Measurements from ENCODE around the gene ATP8B2. TPM values are rescaled to one million over a fixed set of nuclear protein-coding genes. Genes with fewer than 3 reads are reported as not detected.
"Not testable (repeated sequence)": the region's sequence is repeated elsewhere in the genome, so short reads cannot be mapped to it uniquely, and the experiment has no call there.

ATP8B2 gene
- total RNA-seq, 1 donor from 2014 or later, result 90.0 TPM

- DNase-seq, result no peak
Observed at GRCh38 chr1:154346276-154346917, 21.1 kb downstream of the ATP8B2 start.

- DNase-seq, result no peak
Observed at GRCh38 chr1:154347961-154348360, 22.6 kb downstream of the ATP8B2 start.

- no peak for DNase-seq
Observed at GRCh38 chr1:154348429-154349076, 23.2 kb downstream of the ATP8B2 start.

GRCh38 chr1:154349121-154349520 is 23.8 kb downstream of the ATP8B2 start:
- DNase-seq, result no peak

GRCh38 chr1:154350383-154350782 is 25.1 kb downstream of the ATP8B2 start:
- DNase-seq, result no peak

DNA sequence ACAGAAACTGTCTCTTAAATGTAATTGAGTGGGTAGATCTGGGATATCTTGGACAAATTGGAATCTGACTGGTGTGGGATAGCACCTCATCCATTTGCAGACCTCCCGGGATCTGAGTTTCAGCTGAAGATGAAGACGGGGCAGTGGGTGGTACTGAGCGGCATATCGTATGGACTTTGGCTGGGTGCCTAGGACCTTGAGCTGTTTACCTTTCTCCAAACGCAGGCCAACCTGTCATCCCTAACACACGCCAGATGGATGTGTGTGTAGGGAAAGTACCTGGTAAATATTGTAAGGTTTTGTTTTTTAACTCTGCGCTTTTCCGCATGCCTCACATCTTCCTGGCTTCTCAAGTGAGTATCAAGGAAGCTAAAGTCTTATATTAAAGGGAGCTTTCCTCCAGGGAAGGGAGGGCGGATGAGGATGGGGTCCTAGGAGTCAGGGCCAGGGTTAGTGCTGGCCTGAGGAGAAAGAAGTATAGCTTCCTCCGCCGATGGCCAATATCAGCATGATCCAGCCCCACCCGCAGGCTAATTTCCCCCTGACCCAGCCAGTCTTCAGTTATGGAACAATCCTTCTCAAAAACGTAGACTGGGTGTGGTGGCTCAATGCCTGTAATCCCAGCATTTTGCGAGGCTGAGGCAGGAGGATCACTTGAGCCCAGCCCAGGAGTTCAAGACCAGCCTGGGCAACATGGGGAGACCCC is 26.2 kb downstream of the ATP8B2 start:
- no peak for DNase-seq

- no peak for DNase-seq
Observed at GRCh38 chr1:154352245-154352580, 26.9 kb downstream of the ATP8B2 start.

- DNase-seq, result peak; percentile 56
Observed at GRCh38 chr1:154352581-154353459, 27.5 kb downstream of the ATP8B2 start.

- DNase-seq, result peak; percentile 73
Observed at GRCh38 chr1:154353460-154353904, 28.2 kb downstream of the ATP8B2 start.

DNA sequence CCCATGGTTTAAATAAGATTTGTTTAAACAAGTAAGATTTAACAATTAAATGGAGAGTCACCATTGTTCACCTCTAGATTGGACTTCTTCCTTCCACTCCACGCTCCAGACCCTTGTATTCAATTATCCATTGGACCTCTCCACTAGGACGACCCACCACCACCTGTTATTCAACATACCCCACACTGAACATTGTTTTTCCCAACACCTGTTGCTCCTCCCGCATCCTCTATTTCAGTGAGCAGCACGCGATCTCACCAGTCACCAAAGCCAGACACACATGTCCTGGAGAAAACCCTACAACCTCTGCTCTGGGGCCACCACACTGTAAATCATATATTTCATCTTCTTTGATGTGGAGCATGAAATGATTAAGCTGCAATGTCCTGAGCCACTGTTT is 28.6 kb downstream of the ATP8B2 start:
- DNase-seq, result no peak

- DNase-seq, result no peak
Observed at GRCh38 chr1:154358519-154358918, 33.2 kb downstream of the ATP8B2 start.

- no peak for DNase-seq
Observed at GRCh38 chr1:154360288-154360687, 35.0 kb downstream of the ATP8B2 start.

DNA sequence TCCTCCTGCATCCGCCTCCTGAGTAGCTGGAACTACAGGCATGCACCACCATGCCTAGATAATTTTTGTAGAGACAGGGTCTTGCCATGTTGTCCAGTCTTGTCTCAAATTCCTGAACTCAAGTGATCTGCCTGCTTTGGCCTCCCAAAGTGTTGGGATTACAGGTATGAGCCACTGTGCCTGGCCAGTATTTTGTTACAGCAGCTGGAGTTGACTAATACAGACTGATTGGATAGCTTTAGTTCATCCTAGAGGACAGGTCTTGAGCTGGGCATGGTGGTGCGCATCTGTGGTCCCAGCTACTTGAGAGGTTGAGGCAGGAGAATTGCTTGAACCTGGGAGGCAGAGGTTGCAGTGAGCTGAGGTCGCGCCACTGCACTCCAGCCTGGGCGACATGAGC is 35.6 kb downstream of the ATP8B2 start:
- DNase-seq, result not testable (repeated sequence)

GRCh38 chr1:154361357-154361756 is 36.0 kb downstream of the ATP8B2 start:
- no peak for DNase-seq

DNA sequence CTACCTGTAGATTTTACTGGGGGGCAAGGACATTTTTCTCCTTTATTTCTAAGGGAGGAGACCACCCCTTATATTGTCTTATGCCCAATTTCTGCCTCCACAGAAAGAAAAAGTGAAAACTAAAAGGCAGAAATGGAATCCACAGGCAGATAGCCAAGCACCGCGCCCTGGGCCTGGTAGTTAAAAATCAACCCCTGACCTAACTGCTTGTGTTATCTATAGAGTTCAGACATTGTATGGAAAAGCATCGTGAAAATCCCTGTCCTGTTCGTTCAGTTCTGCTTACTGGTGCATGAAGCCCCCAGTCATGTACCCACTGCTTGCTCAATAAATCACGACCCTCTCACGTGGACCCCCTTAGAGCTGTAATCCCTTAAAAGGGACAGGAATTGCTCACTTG is 46.1 kb downstream of the ATP8B2 start:
- DNase-seq, result no peak

DNA sequence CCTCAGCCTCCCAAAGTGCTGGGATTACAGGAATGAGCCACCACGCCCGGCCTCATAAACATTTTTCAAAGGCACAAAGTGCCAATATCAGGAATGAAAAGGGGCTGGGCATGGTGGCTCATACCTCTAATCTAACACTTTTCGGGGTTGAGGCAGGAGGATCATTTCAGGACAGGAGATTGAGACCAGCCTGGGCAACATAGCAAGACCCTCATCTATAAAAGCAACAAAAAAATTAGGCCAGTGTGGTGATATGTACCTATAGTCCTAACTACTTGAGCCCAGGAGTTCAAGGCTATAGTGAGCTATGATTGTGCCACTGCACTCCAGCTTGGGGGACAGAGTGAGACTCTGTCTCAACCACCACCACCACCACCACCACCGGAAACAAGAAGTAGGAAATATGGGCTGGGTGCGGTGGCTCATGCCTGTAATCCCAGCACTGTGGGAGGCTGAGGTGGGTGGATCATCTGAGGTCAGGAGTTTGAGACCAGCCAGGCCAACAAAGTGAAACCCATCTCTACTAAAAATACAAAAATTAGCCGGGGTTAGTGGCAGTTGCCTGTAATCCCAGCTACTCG is 48.5 kb downstream of the ATP8B2 start:
- not testable (repeated sequence) for DNase-seq

DNA sequence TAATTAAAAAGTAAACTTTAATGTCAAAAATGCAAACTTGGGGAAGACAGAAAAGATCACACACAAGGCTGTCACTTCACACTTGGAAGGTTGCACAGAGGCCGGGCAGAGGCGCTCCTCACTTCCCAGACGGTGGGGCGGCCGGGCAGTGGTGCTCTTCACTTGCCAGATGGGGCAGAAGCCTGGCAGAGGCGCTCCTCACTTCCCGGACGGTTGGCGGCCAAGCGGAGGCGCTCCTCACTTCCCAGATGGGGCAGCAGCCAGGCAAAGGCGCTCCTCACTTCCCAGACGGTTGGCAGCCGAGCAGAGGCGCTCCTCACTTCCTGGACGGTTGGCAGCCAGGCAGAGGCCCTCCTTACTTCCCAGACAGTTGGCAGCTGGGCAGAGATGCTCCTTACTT is 54.0 kb downstream of the ATP8B2 start:
- no peak for DNase-seq

DNA sequence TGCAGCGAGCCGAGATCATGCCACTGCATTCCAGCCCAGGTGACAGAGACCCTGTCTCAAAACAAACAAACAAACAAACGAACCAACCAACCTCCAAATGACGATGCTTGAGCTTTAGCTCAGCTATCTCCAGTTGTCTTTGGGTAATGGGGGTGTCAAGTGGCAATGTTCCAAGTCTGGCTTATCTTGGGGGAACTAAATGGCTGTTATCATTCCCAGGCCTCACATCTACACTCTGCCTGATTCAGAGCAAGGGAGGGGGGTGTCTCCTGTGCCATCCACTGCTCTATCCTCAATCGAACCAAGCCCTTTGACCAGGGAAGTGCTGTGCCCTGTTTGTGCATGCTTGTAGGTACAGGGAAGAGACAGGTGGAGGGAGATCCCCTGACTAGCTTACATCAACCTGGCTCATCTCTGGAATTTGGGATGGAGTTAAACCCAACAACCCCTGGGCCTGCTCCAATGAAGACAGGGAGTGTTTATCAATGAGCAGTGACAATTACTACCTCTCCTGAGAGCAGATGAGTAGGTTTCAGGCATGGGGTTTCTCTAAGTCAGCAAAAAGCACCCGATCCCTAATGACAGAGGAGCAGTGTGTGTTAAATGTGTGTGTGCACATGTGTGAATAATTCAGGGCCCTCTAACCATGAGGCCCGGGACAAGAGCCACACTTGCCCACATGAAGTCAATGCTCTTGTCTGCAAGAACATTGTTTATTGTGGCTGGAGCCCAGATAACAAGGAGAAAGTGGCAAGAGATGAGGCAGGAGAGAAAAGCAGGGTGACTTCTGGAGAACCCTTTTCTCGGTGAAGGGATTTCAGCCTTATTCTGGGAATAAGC is 59.5 kb downstream of the ATP8B2 start:
- no peak for DNase-seq

DNA sequence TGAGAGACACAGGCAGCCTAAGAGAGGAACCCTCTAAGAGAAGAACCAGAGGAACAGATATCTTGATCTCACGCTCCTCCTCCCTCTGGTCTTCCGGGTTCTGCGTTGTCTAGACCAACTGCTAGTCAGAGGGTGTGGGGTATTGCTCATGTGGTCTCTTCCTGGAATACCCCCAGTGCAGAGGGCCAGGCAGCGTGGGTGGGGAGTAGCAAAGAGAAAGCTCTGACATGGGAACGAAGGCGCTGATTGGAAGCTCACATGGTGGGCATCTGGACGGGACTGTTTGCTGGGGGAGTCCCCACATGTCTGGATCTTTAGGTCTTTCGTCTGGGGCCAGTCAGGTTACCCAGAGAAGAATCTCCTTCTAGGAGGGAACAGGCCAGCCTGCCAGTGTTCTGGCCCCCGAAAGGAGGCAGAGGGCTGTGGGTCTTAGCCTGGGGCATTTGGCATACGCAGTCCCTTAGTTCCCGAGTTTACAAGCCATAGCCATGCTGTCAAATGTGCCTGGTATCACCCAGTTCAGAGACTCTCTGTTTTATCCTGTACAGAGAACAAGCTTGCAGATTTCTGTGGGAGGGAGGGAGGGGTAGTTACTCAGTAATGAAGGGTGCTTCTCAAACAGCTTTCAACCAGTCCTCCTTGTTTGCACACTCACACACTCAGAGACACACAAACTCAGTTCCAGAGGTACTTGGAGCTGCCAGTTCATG is 61.5 kb downstream of the ATP8B2 start:
- no peak for DNase-seq

GRCh38 chr1:154391086-154391770 is 65.9 kb downstream of the ATP8B2 start:
- no peak for DNase-seq

Measured in dermis blood vessel endothelial cell (primary cell).